ENCODE data around the gene CHST15.

The CHST15 gene

GRCh38 chr10:124025152-124025551 is 68.2 kb downstream of the CHST15 start:
- DNase-seq: no peak

- no peak for DNase-seq
Observed at GRCh38 chr10:124022066-124022465, 71.3 kb downstream of the CHST15 start.

GRCh38 chr10:124020981-124021815 is 72.2 kb downstream of the CHST15 start:
- no peak for DNase-seq

DNA sequence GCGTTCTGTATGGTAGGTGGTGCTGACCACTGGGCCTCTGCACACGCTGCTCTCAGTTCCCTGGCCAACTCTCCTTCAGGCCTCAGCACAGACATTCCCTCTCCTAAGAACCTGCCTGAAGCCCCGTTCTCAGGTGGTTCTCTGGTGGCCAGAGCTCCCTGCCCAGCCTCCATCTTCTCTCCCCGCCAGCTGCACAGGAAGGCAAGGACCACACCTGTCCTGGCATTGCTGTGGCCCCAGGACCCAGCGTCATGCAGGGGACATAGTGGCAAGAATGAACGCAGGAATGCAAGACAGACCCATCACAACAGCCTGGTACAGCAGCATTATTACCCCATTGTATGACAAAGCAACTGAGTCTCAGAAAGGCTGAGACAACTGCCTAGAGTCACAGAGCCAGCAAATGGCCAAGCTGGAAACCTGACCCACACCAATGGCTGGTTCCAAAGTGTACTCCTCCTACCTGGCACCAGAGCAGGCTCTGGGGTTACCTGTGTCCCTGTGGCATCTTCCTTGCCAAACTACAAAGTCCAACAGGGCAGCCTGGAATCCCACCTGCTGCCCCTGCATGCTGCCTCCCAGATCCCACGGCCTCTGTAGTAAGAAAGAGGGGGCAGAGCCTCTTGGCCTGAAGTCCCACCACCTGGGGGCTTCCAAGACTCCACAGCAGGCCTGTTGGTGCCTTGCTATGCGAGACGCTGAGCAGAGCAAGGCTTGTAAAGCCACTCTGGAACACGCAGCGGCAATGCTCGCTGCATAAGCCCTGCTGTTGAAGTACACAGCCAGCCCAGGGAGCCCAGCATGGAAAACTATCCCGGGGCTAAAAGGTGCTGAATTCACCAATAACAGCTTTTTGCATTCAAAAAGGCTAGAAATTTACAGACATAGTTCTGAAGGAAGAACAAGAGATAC is 73.3 kb downstream of the CHST15 start:
- DNase-seq: no peak

- no peak for DNase-seq
Observed at GRCh38 chr10:124018886-124019525, 74.4 kb downstream of the CHST15 start.

GRCh38 chr10:124017729-124018128 is 75.7 kb downstream of the CHST15 start:
- DNase-seq: no peak

DNA sequence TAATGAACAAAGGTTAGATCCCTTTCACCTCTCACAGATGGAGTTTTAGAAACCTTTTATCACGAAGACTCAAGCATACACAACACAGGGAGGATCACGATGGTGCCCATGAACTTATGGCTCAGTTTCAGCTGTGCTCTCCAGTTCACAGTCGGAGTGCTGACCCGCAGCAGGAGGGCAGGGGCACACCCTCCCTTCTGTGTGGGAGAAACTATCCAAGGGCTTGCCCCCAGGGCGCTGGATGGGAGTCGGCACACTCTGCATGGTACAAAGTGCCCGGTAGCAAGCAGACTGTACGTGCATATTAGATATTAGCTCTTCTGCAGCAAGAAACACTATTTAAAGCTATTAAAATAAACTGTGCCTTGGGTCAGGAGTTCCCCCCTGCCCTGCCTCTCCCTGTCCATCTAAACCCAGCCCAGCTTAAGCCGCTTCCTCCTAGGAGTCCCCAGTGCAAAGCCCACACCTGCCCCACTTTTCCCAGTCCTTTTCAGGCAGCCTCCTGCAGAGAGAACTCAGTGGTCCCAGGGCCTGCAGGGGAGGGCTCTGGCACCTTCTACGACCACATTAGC is 76.5 kb downstream of the CHST15 start:
- no peak for DNase-seq

GRCh38 chr10:124015991-124016390 is 77.4 kb downstream of the CHST15 start:
- no peak for DNase-seq

- DNase-seq: no peak
Observed at GRCh38 chr10:124014416-124015154, 78.8 kb downstream of the CHST15 start.

DNA sequence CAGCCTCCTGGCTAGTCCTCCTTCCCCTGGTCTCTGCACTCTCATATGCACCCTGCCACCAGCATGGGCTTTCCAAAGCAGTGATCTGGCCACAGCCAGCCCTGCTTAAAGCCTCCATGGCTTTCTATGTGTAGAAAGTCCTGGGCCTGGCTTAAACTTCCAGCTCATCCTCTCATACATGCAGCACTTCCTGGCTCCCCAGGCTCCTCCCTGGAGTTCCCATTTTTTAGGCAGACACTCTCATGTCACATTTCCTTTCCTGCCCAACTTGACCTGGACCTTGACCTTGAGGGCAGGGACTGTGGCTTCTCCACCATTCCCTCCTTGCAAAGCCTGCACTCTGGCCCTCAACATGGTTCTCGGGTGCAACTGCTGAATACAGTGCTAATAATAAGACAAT is 79.5 kb downstream of the CHST15 start:
- no peak for DNase-seq

DNA sequence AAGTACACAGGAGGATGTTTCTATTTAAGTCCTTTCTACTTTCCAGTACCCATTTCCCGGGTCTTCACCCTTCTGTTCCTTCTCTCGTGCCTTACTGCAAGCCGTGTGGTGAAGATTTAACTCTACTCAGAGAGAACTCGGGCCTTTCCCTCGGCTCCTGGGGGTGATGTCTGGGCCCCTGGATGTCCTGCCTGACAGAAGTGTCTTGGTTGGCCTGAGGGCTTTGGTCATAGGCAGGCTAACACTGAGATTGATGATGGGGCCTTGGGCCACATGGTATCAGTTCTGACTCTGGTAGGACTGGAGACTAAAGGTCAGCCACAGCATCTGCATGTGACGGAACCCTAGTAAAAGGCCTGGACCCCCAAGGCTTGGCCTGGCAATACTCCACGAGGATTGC is 80.4 kb downstream of the CHST15 start:
- DNase-seq: no peak

DNA sequence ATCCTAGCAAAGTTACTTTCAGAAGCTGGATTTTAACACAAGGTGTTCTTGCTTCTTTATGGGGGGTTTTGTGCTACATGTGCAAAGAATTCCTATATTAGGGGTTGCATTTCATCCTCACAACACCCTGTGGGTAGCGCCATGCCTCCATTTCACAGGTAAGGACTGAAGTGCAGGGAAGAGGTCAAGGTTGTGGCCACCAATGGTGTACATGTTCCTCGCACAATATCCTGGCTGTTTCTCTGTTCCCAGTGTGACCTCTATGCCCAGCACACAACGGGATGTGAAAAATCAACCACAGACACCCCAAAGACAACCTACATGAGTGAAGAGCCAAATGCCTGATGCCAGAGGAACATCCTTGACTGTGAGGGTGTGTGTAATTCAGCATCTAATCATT is 80.8 kb downstream of the CHST15 start:
- DNase-seq: no peak

DNA sequence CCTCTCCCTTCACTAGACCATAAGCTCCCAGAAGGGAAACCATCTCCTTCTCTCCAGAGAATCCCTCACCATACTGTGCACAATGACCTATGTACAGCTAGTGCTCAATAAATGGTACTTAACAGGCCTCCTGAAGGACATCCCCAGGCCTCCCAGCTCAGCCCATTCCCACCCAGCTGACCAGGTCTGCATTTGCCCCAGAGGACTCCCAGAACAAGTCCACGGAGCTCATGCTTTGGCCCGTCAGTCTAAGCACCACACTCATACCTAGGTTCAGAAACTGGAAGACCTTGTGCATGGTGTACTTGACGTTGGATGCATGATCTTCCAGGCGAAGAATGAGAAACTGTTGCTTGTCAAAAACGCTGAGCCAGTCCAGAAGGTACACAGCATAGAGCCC is 81.3 kb downstream of the CHST15 start:
- no peak for DNase-seq

GRCh38 chr10:124011464-124011863 is 81.9 kb downstream of the CHST15 start:
- no peak for DNase-seq

DNA sequence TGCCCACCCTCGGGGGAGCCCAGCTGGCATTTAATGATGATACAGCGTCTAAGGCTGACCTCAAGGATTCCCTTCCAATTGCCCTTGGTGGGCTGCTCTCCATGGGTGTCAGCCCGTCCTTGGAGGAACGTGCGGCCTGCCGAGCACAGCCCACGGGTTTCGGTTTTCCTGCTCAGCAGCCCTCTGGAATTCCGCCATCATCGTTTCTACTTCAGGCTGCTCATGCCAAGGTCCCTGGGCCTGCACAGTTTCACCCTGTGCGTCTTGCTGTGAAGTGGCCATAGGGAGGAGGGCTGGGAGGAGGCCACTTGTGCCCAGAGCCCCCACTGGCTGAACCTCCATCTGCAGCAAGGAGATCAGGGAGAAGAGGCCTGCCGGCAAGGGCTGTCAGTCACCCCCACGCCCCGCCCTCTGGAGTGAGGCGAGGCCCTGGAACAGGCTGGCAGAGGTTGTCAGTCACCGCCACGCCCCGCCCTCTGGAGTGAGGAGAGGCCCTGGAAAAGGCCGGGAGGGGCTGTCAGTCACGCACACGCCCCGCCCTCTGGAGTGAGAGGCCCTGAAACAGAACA is 82.8 kb downstream of the CHST15 start:
- DNase-seq: no peak

DNA sequence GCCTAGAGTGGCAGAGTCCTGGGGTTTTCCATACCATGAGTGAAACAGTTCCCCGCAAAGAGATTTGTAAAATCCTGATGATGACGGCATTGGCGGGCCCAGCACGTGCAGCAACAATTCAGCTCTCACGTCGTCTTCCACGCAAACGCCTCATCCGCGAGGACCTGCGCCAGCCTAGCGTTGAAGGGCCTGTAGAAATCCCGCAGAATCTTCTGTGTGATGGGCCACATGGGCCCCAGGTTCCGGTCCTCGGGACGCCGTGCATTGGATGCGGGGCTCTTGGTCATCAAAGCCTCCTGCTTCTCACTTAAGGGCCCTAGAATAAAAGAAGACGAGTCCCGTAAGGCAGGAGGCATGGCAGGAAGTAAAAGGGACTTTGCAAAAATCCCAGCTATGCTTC is 83.4 kb downstream of the CHST15 start:
- DNase-seq: no peak

- DNase-seq: no peak
Observed at GRCh38 chr10:124009231-124010015, 84.0 kb downstream of the CHST15 start.

GRCh38 chr10:124008681-124009080 is 84.7 kb downstream of the CHST15 start:
- DNase-seq: no peak

DNA sequence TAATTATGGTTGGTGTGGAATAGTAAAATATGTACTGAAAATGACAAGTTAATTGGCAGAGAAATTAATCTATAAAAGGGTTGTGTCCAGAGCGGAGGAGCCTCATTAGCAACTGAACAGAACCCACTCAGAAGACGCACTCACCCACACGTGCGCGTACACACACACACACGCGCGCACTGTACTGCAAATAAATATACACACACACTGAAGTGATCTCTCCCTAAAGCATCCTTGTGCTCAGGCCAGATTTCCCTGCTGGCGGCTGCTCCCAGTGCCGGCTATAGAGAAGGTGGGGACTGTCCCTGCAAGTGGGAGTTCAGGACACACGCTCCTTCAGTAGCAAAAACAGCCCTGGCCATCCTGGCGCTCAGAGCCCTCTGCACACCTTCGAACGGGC is 85.2 kb downstream of the CHST15 start:
- DNase-seq: no peak

DNA sequence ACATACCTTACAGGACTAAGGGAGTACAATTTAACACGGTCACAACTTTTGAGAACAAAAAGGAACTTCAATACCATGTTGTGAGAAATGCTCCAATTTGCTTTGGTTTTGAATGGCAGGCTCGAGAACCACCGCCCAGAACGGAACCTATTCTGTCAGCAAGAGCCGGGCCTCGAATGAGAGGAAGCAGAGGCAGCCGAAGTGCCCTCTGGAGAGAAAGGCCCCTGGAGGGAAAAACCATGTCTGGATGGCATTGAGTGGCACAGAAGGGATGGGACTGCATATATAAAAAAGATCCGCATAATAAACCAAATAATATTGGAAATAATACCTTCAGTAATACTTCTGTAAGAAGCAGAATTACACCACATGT is 85.6 kb downstream of the CHST15 start:
- DNase-seq: no peak

GRCh38 chr10:124007102-124007772 is 86.2 kb downstream of the CHST15 start:
- no peak for DNase-seq
